ENCODE results near the gene NBPF1. TPM values are rescaled to one million over a fixed set of nuclear protein-coding genes. Genes with fewer than 3 reads are reported as not detected.
"Not testable (repeated sequence)": the region's sequence is repeated elsewhere in the genome, so short reads cannot be mapped to it uniquely, and the experiment has no call there.

NBPF1 gene
- total and polyA plus RNA-seq, 12 donors: 2.8 to 15.2 (median 11.0) TPM

DNA sequence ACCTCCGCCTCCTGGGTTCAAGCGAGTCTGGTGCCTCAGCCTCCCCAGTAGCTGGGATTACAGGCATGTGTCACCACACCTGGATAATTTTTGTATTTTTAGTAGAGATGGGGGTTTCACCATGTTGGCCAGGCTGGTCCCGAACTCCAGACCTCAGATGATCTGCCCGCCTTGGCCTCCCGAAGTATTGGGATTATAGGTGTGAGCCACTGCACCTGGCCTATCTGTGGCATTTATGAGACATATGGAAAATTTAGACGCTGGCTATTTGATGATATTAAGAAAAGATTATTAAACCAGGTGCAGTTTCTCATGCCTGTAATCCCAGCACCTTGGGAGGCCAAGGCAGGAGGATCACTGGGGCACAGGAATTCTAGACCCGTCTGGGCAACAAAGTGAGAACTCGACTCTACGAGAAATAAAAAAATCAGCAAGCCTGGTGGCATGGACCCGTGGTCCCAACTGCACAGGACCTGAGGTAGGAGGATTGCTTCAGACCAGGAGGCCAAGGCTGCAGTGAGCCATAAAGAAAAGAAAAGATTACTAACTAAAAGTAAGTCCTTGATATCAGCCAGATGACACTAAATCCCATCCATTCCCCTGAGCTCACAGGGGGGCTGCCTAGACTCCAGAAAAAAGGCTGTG is 23.3 kb upstream of the NBPF1 start:
- H3K9me3 ChIP-seq; H3K27me3 ChIP-seq; H3K4me3 ChIP-seq; H3K27ac ChIP-seq; ATAC-seq; intact Hi-C loops (cut with DNase I): not testable (repeated sequence)
- Histone ChIP-seq H3K36me3 (peaks cover 0 to 56% (median 22%) of the 10 kb centered on the region in 9 donors), H3K4me1 (peaks cover 0 to 15% (median 0%) of the 10 kb centered on the region in 9 donors)
- 89 to 91% methylated on average over 10 of the region's 10 CpGs for WGBS, 2 donors
- DNase-seq: peak in 1 of 2 donors; percentile 8

DNA sequence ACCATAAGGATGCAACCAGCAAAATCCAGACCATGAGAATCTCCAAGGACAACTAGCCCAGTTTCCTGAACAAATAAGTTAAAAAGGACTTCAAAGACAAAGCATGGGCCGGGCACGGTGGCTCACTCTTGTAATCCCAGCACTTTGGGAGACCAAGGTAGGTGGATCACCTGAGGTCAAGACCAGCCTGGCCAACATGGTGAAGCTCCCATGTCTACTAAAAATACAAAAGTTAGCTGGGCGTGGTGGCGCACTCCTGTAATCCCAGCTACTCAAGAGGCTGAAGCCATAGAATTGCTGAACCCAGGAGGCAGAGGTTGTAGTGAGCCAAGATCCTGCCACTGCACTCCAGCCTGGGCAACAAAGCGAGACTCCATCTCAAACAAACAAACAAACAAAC is 22.6 kb upstream of the NBPF1 start:
- H3K9me3 ChIP-seq; intact Hi-C loops (cut with DNase I); H3K27ac ChIP-seq; ATAC-seq; H3K27me3 ChIP-seq; H3K4me3 ChIP-seq: not testable (repeated sequence)
- H3K36me3 ChIP-seq: peaks cover 0 to 64% (median 29%) of the 10 kb centered on the region in 9 donors
- peaks cover 0 to 15% (median 0%) of the 10 kb centered on the region in 9 donors for H3K4me1 ChIP-seq
- WGBS, 2 donors: 97 to 98% methylated on average over 5 of the region's 5 CpGs
- DNase-seq: peak in 1 of 2 donors; percentile 9

DNA sequence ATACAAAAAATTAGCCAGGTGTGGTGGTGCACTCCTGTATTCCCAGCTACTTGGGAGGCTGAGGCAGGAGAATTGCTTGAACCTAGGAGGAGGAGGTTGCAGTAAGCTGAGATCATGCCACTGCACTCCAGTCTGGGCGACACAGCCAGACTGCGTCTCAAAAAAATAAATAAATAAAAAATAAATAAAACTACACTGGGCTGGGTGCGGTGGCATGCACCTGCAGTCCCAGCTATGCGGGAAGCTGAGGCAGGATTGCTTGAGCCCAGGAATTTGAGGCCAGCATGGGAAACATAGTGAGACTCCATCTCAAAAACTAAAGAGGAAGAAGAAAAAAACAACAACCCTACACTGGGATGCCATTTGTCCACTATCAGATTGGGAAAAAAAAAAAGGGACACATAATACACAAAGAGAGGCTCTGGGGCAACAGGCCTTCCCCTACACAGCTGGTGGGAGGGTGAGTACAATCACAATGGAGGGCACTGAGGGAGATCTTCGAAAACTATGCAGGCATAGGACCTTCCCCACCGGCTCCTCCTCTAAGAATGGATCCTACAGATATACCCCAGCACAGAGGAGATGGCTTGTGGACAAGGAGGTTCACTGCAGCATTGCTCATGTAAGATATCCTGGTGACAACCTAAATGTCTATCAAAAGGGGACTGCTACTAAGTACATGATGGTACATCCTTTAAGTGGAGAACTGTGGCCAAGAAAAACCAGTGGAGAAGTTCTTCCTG is 20.3 kb upstream of the NBPF1 start:
- 96% methylated on average over 6 of the region's 6 CpGs for WGBS, 2 donors
- H3K4me3 ChIP-seq; ATAC-seq; H3K9me3 ChIP-seq; H3K27ac ChIP-seq; intact Hi-C loops (cut with DNase I); H3K4me1 ChIP-seq; H3K27me3 ChIP-seq: not testable (repeated sequence)
- peaks cover 0 to 76% (median 47%) of the 10 kb centered on the region in 9 donors for H3K36me3 ChIP-seq
- peak in 1 of 2 donors; percentile 4 for DNase-seq

DNA sequence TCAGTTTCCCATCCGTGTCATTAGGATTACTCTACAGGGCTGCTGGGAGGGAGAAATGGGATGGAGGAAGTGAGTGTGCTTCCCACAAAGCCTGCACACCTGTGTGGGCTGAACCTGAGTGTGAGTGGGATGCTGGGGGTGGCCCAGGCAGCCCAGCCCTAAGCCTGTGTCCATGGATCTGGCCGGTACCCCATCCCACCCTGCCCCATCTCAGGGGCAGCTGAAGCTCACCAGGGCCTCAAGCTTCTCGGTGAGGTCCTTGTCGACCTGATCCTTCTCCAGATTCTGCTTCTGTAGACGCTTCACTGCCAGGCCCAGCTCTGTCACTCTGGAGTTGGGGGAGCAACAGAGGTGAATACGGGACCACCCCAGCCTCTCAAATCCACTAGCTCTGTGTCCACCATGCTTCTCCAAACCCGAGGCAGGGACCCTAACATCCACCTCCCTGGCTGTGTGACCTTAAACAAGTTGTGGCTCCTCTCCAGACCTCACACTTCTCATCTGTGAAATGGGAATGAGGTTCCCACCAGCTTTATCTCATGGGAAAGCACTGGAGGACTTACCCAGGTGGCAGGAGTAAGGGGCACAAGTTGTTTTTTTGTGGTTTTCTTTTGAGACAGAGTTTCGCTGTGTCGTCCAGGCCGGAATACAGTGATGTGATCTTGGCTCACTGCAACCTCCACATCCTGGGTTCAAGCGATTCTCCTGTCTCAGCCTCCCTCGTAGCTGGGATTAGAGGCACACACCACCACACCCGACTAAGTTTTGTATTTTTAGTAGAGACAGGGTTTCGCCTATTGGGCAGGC is 18.9 kb upstream of the NBPF1 start:
- intact Hi-C loops (cut with DNase I); H3K9me3 ChIP-seq; H3K4me3 ChIP-seq; H3K4me1 ChIP-seq; H3K27ac ChIP-seq; H3K27me3 ChIP-seq: not testable (repeated sequence)
- peak in 1 of 2 donors; percentile 9 for DNase-seq
- 94 to 96% methylated on average over 14 of the region's 14 CpGs for WGBS, 2 donors
- H3K36me3 ChIP-seq: peaks cover 0 to 91% (median 57%) of the 10 kb centered on the region in 9 donors
- ATAC-seq: peak in 1 of 8 donors; percentile 6

DNA sequence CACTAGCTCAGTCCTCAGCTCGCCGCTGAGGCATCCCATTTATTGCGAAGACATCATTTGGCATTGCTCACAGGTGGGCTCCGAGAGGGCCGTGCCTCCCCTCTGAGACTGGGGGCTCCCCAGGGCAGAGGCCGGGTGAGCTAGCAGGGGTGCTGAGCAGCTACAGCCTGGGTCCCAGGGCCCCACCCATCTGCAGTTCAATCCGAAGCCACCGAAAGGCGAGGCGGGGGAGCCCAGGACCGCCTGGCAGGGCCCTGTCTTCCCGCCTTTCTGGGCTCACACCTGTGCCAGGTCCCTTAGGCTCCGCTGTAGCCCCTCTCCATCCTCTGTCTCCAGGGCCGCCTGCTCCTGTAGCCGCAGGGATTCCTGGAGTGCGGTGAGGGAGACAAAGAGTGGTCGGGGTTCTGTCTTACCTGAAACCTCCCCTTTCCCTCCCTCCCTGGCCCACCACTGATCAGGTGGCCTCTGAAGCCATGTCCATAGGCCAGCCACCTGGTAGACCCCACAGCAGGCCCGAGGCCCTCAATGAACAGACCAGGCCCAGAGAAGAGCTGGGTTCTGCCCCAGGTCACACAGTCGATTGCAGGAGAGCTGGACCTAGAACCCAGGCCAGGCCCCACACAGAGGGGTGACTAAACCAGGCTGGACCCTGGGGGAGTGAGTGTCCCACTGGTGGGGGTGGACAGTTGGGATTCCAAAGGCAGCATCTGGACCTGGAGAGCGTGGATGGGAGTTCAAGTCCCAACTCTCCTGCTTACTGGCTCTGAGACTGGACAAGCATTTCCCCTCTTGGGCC is 18.1 kb upstream of the NBPF1 start:
- H3K9me3 ChIP-seq: no peaks in the 10 kb centered on the region
- TF ChIP-seq, protein P1, sequence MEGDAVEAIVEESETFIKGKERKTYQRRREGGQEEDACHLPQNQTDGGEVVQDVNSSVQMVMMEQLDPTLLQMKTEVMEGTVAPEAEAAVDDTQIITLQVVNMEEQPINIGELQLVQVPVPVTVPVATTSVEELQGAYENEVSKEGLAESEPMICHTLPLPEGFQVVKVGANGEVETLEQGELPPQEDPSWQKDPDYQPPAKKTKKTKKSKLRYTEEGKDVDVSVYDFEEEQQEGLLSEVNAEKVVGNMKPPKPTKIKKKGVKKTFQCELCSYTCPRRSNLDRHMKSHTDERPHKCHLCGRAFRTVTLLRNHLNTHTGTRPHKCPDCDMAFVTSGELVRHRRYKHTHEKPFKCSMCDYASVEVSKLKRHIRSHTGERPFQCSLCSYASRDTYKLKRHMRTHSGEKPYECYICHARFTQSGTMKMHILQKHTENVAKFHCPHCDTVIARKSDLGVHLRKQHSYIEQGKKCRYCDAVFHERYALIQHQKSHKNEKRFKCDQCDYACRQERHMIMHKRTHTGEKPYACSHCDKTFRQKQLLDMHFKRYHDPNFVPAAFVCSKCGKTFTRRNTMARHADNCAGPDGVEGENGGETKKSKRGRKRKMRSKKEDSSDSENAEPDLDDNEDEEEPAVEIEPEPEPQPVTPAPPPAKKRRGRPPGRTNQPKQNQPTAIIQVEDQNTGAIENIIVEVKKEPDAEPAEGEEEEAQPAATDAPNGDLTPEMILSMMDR (IDR thresholded peaks at IDR 0.05): no peak
- H3K27me3 ChIP-seq: no peaks in the 10 kb centered on the region
- no peaks in the 10 kb centered on the region for H3K4me1 ChIP-seq
- no peak overlapping the region for H3K27ac ChIP-seq
- 88 to 95% methylated on average over 20 of the region's 20 CpGs for WGBS, 2 donors
- ATAC-seq (peak in 1 of 8 donors; percentile 4), DNase-seq (peak in 1 of 2 donors; percentile 15)
- intact Hi-C loops (cut with DNase I): no loop called here
- peaks cover 0 to 94% (median 62%) of the 10 kb centered on the region in 9 donors for H3K36me3 ChIP-seq
- no peak overlapping the region for H3K4me3 ChIP-seq

All from heart right ventricle (tissue), 16 donors.